ENCODE results near the gene DOK6. TPM values are rescaled to one million over a fixed set of nuclear protein-coding genes. Genes with fewer than 3 reads are reported as not detected.

DOK6 gene
- total RNA-seq, 1 experiment from 2014 or later, result 6.7 TPM

GRCh38 chr18:69725855-69726508 lies 325.3 kb downstream of the DOK6 start:
- DNase-seq (ENCODE audit: extremely low read depth, low read depth), result no peak

- DNase-seq (ENCODE audit: extremely low read depth, low read depth), result no peak
Observed at GRCh38 chr18:69727912-69728572, 327.4 kb downstream of the DOK6 start.

GRCh38 chr18:69730664-69731063 lies 330.0 kb downstream of the DOK6 start:
- DNase-seq (ENCODE audit: extremely low read depth, low read depth), result no peak

- no peak for DNase-seq (ENCODE audit: extremely low read depth, low read depth)
Observed at GRCh38 chr18:69734536-69734935, 333.8 kb downstream of the DOK6 start.

- DNase-seq (ENCODE audit: extremely low read depth, low read depth), result no peak
Observed at GRCh38 chr18:69736730-69737129, 336.0 kb downstream of the DOK6 start.

- no peak for DNase-seq (ENCODE audit: extremely low read depth, low read depth)
Observed at GRCh38 chr18:69737851-69738250, 337.2 kb downstream of the DOK6 start.

- DNase-seq (ENCODE audit: extremely low read depth, low read depth), result no peak
Observed at GRCh38 chr18:69747388-69747787, 346.7 kb downstream of the DOK6 start.

- DNase-seq (ENCODE audit: extremely low read depth, low read depth), result peak; percentile 41
Observed at GRCh38 chr18:69752737-69753380, 352.2 kb downstream of the DOK6 start.

- no peak for DNase-seq (ENCODE audit: extremely low read depth, low read depth)
Observed at GRCh38 chr18:69754108-69754507, 353.4 kb downstream of the DOK6 start.

- no peak for DNase-seq (ENCODE audit: extremely low read depth, low read depth)
Observed at GRCh38 chr18:69755041-69755440, 354.4 kb downstream of the DOK6 start.

- DNase-seq (ENCODE audit: extremely low read depth, low read depth), result no peak
Observed at GRCh38 chr18:69755856-69756496, 355.3 kb downstream of the DOK6 start.

- peak; percentile 44 for DNase-seq (ENCODE audit: extremely low read depth, low read depth)
Observed at GRCh38 chr18:69757733-69758132, 357.0 kb downstream of the DOK6 start.

- DNase-seq (ENCODE audit: extremely low read depth, low read depth), result peak; percentile 26
Observed at GRCh38 chr18:69758458-69758857, 357.8 kb downstream of the DOK6 start.

- peak; percentile 1 for DNase-seq (ENCODE audit: extremely low read depth, low read depth)
Observed at GRCh38 chr18:69759046-69759445, 358.4 kb downstream of the DOK6 start.

- DNase-seq (ENCODE audit: extremely low read depth, low read depth), result no peak
Observed at GRCh38 chr18:69763002-69763401, 362.3 kb downstream of the DOK6 start.

GRCh38 chr18:69763821-69764220 lies 363.1 kb downstream of the DOK6 start:
- no peak for DNase-seq (ENCODE audit: extremely low read depth, low read depth)

- DNase-seq (ENCODE audit: extremely low read depth, low read depth), result peak; percentile 39
Observed at GRCh38 chr18:69770238-69770637, 369.6 kb downstream of the DOK6 start.

- DNase-seq (ENCODE audit: extremely low read depth, low read depth), result no peak
Observed at GRCh38 chr18:69774831-69775230, 374.1 kb downstream of the DOK6 start.

- DNase-seq (ENCODE audit: extremely low read depth, low read depth), result no peak
Observed at GRCh38 chr18:69777248-69777647, 376.6 kb downstream of the DOK6 start.

GRCh38 chr18:69778680-69779079 lies 378.0 kb downstream of the DOK6 start:
- no peak for DNase-seq (ENCODE audit: extremely low read depth, low read depth)

- DNase-seq (ENCODE audit: extremely low read depth, low read depth), result no peak
Observed at GRCh38 chr18:69780851-69781250, 380.2 kb downstream of the DOK6 start.

Measured in NCI-H460 (cell line).